Mucosa of descending colon (tissue), 3 donors: ENCODE results near the gene LIPE. TPM values are rescaled to one million over a fixed set of nuclear protein-coding genes. Genes with fewer than 3 reads are reported as not detected.

Experiments
- ATAC-seq: fragments of 200-7000 bp; cut with Tn5 transposase; one replicate; pipeline ENCODE4 v1.9.1; 2020; ENCODE audit warnings: mild to moderate bottlenecking, moderate library complexity
- DNase-seq, 3 donors: peaks; one replicate each; pipeline ENCODE4 v3.0.0-alpha.2; 2020
- H3K36me3 ChIP-seq: fragments of 200-600 bp; one replicate; pipeline ENCODE4 v1.8.0; 2021; ENCODE audit warnings: low read depth, mild to moderate bottlenecking
- H3K4me1 ChIP-seq: fragments of 200-600 bp; one replicate; pipeline ENCODE4 v1.8.0; 2021; ENCODE audit warnings: low read depth, mild to moderate bottlenecking
- H3K4me3 ChIP-seq: fragments of 200-600 bp; one replicate; pipeline ENCODE4 v1.8.0; 2021; ENCODE audit warnings: mild to moderate bottlenecking
- H3K9me3 ChIP-seq: fragments of 200-600 bp; one replicate; pipeline ENCODE4 v1.8.0; 2021; ENCODE audit warnings: mild to moderate bottlenecking
- intact Hi-C, 2 donors: fragments of 100-400 bp; cut with DNase I in 1 of 2; cut with micrococcal nuclease in 1 of 2; formaldehyde crosslinking; loops; one replicate each; pipeline versions ENCODE4 v1.11.0 to v1.11.1; 2022; cut with DNase I, micrococcal nuclease
- long read RNA-seq, 2 donors: library from polyadenylated mRNA; unstranded; transcript quantifications; one replicate each; pipeline ENCODE4 v2.0.0, GENCODE V29; 2019 to 2021
- total RNA-seq, 3 donors: library from RNA; stranded (reverse); fragmentation: NEBNext Ultra II Directional in 2 of 3; extraction: Animal tissue kit (Norgen Biotek cat#: 25700) in 2 of 3; gene quantifications; one replicate each; pipeline versions ENCODE4 v1.2.1 to v1.2.4, GENCODE V29; 2021 to 2023
- TF ChIP-seq, protein P1 (sequence below): fragments of 200-600 bp; IDR thresholded peaks from one replicate; pipeline ENCODE4 v1.8.0; 2022; ENCODE audit warnings: antibody characterized with exemption, mild to moderate bottlenecking
- donor health status: DM: no; HTN: no; CAD: no; lungs with moderate emphysema.
- donor health status: DM: no; HTN: no; CAD: no.
- donor health status: DM: no; HTN: yes; CAD: no.

The LIPE gene
- total RNA-seq = 10 to 100 TPM in 2 of 3 donors, 1 to 10 TPM in 1; 7.9 to 11.7 (median 10.0) TPM
- long read RNA-seq, donor 1, partial matches to known transcripts = 0 of 5 reads
- long read RNA-seq, donor 1, other reads (novel, unspliced or antisense) = 5 of 5 reads
- long read RNA-seq, donor 2, partial matches to known transcripts = 0 of 1 reads
- long read RNA-seq, donor 2, other reads (novel, unspliced or antisense) = 1 of 1 reads

- H3K4me1 ChIP-seq = peaks cover 8% of the 10 kb centered on the region
- H3K36me3 ChIP-seq = no peaks in the 10 kb centered on the region
- no peaks in the 10 kb centered on the region for H3K9me3 ChIP-seq
- TF ChIP-seq, protein P1, sequence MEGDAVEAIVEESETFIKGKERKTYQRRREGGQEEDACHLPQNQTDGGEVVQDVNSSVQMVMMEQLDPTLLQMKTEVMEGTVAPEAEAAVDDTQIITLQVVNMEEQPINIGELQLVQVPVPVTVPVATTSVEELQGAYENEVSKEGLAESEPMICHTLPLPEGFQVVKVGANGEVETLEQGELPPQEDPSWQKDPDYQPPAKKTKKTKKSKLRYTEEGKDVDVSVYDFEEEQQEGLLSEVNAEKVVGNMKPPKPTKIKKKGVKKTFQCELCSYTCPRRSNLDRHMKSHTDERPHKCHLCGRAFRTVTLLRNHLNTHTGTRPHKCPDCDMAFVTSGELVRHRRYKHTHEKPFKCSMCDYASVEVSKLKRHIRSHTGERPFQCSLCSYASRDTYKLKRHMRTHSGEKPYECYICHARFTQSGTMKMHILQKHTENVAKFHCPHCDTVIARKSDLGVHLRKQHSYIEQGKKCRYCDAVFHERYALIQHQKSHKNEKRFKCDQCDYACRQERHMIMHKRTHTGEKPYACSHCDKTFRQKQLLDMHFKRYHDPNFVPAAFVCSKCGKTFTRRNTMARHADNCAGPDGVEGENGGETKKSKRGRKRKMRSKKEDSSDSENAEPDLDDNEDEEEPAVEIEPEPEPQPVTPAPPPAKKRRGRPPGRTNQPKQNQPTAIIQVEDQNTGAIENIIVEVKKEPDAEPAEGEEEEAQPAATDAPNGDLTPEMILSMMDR = no peak
- intact Hi-C loops = no loop called here
- no peak for DNase-seq
- H3K4me3 ChIP-seq = no peak within 1 kb of the TSS
- ATAC-seq = no peak
These were observed at the start of gene LIPE for GRCh38 chr19:42427313-42427712. Gene LIPE (minus strand): TSS chr19:42427388. CDS start chr19:42427149, 239 bp downstream.

DNA sequence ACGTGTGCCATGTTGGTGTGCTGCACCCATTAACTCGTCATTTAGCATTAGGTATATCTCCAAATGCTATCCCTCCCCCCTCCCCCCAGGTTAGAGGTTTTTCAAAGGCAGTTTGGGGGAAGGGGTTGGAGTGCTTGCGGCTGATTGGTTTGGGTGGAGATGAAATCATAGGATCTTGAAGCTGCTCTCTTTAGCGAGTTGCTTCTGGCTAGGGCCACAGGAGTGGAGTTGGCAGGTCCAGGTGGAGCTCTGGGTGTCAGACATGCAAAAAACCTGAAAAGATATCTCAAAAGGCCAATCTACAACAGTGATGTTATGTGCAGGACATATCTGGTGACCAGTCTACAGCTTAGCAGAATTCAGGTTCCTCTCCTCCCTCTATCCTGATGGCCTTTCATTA, 48.2 kb upstream of the LIPE start:
- intact Hi-C loops = no loop called here
- TF ChIP-seq, protein P1 = no peak
- H3K4me3 ChIP-seq = no peak overlapping the region
- no peaks in the 10 kb centered on the region for H3K9me3 ChIP-seq
- no peaks in the 10 kb centered on the region for H3K36me3 ChIP-seq
- ATAC-seq (no peak), DNase-seq (no peak)
- peaks cover 4% of the 10 kb centered on the region for H3K4me1 ChIP-seq

DNA sequence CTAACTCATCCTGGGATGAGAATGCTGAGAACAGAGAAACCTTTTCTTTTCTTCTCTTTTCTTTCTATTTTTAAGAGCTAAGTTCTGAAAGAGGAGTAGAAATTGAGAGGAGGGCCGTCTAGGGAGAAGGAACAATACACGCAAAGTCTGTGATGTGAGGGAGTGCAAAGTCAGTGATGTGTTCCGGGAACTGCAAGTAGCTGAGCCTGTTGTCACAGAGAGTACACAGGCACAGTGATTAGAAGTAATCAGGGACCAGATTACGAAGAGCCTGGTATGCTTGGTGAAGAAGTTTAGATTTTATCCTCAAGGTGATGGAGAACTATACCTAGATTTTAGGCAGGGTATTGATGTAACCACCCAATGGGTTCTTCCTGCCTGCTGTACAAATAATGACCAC, 47.6 kb upstream of the LIPE start:
- ATAC-seq (no peak), DNase-seq (no peak)
- intact Hi-C loops = no loop called here
- TF ChIP-seq, protein P1 = no peak
- Histone ChIP-seq H3K9me3 (no peaks in the 10 kb centered on the region), H3K36me3 (no peaks in the 10 kb centered on the region), H3K4me1 (no peaks in the 10 kb centered on the region), H3K4me3 (no peak overlapping the region)

- ATAC-seq (no peak), DNase-seq (no peak)
- intact Hi-C loops = no loop called here
- TF ChIP-seq, protein P1 = no peak
- Histone ChIP-seq H3K4me3 (no peak overlapping the region), H3K9me3 (no peaks in the 10 kb centered on the region), H3K4me1 (peaks cover under 1% of the 10 kb centered on the region), H3K36me3 (no peaks in the 10 kb centered on the region)
These were observed 46.5 kb upstream of the LIPE start for GRCh38 chr19:42473686-42474085.

DNA sequence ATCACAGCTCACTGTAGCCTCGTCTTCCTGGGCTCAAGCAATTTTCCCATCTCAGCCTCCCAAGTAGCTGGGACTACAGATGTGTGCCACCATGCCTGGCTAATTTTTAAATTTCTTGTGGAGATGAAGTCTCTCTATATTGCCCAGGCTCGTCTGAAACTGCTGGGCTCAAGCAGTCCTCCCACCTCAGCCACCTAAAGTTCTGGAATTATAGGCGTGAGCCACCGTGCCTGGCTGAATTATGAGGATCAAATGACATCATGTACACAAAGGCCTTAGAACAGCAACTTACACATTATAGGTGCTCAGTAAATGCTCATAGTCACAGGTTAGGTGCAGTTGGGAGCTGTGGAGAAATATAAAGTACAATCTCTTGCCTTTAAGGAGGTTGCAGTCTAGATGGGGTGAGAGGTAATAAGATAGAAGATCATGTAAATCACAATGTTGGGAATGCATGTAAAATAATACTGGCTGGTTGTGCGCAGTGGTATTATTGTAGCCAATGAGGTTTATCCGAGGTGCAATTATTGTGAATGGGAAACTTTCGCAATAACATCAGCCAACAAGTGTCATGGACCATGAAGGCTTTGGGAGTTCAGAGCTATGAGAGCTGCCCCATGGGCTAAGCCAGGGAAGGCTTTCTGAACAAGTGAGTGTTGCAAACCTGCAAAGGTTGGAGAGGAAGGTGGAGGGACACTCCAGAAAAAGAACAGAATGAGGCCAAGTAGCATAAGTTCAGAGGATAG, 45.4 kb upstream of the LIPE start:
- Histone ChIP-seq H3K4me3 (no peak overlapping the region), H3K9me3 (no peaks in the 10 kb centered on the region), H3K36me3 (no peaks in the 10 kb centered on the region), H3K4me1 (peaks cover 3% of the 10 kb centered on the region)
- ATAC-seq (peak; percentile 24), DNase-seq (no peak)
- TF ChIP-seq, protein P1 = no peak
- intact Hi-C loops = no loop called here
